ENCODE measurements around the gene CNBD2.
"Not testable (repeated sequence)": the region's sequence is repeated elsewhere in the genome, so short reads cannot be mapped to it uniquely, and the experiment has no call there.

CNBD2 gene

DNA sequence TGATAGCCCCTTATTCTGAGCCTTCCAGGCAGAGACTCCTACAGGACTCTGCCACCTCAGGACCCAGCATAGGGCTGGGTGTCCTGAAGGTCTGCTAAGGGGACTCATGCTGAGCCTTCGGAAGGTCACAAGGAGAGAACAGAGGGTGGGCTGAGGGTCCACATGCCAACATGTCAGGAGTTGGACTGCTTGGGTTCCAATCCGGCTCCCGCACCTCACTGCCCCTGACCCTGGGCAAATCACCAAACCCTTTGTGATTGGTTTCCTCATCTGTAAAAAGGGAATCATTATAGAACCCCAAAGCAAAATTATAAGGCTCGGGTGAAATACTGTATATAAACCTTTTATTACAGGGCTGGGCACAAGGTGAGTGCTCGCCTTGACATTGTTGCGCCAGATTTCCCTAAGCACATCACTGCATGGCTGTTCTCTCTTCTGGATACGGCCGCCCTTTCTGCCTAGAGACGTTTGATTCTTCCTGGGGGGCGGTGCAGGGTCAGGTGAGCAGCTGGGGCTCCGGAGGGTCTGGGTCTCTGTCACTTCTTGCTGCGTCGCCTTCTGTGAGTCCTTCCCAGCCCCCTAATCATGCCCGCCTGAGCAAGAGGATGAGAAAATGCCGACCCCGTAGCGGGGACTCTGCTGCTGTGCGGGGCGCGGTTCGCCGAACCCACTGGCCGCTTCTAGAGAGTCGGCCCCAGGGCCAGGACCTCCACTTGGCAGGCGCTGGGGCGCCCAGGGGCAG, 95.7 kb downstream of the CNBD2 start:
- no peak for DNase-seq (ENCODE audit: low spot score)

DNA sequence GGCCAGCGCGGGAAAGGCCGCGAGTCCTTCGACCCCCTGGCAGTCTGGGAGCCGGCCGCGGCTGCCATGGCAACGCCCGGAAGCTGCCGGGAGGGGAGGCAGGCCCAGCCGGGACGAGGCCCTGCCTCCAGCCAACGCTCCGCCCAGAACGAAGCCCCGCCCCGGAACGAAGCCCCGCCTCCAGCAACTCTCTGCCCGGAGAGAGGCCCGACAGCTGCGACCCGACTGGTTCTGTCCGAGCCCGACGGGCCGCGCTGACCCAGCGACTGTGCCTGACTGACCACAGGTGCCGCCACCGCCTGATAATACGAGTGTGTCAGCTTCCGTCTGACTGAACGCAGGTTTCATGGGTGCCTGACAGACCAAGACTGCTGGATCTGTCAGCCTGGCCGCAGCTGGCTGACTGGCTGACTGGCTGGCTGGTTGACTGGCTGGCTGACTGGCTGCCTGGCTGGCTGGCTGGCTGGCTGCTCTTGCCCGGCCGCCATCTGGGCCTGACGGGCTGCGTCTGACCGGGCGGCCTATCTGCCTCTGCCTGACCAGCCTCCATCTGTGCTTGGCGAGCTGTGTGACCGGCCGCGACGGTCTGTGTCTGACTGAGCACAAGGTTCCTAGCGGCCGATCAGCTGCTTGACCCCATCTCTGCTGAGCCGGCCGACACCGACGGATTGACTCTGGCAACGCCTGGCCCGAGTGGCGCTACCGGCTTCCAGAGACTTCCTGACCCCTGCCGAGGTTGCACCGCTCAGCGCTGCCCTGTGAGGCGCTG, 96.5 kb downstream of the CNBD2 start:
- peak; percentile 97 for DNase-seq (ENCODE audit: low spot score)

DNA sequence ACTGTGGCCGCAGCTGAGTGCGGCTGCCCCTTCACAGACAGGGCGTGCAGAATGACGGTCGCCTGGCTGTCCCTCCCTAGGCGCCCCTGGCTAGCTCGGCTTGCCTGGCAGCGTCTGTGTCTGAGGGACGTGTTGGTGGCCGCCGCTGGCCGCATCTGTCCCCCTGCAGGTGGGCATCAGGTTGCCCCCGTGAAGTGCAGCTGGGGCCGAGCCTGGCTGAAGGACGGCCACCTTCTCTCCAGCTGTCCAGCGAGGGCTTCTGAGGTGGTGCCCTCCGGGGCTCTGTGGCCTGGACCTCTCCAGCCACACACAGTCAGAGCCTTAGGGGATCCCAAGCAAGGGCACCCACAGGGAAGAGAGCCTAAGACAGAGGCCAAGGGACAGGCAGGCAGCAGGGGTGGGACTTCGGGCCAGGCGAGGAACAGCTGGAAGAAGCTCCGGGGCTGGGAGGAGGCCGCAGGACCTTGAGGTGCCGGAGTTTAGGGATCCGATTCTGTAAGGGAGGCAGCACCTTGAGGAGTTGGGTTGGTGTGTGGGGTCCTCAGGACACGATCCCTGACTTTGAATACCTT, 97.1 kb downstream of the CNBD2 start:
- no peak for DNase-seq (ENCODE audit: low spot score)

DNA sequence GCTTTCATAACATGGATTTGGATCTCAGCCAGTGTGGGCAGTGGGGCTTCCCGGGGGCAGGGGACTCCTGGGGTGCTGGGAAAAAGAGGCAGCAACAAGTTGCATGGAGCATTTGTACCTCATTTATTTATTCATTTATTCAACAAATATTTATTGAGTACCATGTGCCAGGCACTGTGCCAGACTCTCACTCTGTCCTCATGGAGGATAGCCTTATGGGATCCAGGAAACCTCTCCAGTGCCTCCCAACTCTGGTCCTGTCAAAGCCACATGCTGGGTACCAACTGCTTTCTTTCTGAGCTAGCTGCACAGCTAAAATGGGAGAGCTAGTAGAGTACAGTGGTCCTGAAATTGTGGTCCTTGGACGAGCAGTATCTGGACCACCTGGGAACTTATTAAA, 98.4 kb downstream of the CNBD2 start:
- no peak for DNase-seq (ENCODE audit: low spot score)

DNA sequence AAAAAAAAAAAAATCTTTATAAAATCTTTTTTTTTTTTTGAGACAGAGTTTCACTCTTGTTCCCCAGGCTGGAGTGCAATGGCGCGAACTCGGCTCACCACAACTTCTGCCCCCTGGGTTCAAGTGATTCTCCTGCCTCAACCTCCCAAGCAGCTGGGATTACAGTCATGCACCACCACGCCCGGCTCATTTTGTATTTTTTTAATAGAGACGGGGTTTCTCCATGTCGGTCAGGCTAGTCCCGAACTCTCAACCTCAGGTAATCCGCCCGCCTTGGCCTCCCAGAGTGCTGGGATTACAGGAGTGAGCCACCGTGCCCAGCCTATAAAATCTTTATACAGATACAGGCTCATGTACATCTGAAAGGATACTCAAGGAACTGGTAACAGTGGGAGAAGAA, 100.1 kb downstream of the CNBD2 start:
- not testable (repeated sequence) for DNase-seq (ENCODE audit: low spot score)

DNA sequence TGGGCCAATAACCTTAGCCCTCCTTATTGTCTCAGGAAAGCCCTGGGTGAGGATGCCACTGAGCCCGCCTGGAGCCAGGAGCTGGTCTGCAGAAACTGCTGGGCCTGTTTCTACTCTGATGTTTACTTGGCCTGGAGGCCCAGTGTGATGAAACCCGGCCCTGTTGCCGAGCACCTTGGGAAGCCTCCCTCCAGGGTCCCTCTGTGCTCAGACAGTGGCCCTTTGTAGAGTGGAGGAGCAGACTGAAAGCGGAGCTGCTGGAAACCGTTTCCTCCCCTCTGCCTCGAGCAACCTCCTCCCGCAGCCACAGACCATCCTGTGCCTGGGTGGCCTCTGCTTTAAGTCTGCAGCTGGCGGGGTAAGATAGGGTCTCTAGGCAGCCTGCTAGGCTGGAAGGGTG, 102.1 kb downstream of the CNBD2 start:
- DNase-seq (ENCODE audit: low spot score): no peak

DNA sequence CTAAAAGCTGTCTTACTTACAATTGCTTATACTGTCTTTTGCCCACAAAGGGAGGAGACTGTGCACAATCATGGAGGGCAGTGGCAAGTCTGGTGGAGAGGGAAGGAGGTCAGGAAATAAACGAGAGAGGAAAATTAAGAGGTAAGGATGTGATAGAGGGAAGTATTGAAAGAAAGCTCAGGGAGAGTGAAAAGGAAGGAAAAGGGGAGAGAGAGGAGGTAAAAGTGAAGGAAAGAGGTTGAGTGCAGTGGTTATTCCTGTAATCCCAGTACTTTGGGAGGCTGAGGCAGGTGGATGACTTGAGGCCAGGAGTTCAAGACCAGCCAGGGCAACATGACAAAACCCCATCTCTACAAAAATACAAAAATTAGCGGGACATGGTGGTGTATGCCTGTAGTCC, 103.5 kb downstream of the CNBD2 start:
- no peak for DNase-seq (ENCODE audit: low spot score)

DNA sequence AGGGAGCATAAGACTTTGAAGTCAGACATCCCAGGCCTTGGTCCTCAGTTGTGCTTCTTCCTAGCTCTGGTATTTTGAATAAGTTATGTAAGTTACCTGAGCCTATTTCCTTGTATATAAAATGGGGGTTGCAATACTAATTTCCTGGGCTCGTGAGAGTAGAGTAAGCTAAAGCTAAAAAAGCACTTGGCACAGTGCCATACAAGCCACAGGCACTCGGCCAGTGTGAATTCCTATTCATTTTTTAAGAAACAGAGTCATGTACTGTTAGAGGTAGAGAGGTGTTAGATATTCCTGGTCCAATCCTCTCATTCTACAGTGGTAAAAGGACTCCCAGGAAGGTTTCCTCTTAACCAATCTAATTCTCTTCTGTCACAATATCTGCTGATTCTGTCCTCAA, 106.6 kb downstream of the CNBD2 start:
- no peak for DNase-seq (ENCODE audit: low spot score)

DNA sequence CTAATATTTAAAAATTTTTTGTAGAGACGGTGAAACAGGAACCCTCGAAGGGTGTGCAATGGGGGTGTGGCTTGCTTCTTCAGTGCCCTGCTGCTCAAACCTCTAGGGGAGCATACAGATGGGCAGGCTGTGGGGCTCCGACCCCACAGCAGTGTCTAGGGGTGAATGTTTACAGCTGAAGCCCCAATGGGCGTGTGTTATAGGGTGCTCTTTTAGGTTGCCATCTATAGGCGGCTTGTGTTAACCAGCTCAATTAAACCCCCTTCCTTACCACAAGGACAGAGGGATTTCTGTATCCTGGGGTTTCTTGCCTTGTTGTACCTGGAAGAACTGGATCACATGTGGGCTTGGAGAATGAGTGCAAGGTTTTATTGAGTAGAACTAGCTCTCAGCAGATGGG, 109.4 kb downstream of the CNBD2 start:
- DNase-seq (ENCODE audit: low spot score): not testable (repeated sequence)

DNA sequence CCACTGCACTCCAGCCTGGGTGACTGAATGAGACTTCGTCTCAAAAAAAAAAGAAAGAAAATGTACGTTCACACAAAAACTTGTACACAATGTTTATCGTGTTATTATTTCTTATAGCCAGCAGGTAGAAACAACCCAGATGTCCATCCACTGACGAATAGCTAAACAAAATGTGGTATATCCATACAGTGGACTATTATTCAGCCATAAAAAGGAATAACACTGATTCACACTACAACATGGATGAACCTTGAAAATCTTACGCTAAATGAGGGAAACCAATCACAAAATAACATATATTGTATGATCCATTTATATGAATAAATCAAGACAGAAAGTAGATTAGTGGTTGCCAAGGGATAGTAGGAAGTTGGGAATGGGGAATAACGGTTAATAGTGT, 111.1 kb downstream of the CNBD2 start:
- DNase-seq (ENCODE audit: low spot score): no peak

DNA sequence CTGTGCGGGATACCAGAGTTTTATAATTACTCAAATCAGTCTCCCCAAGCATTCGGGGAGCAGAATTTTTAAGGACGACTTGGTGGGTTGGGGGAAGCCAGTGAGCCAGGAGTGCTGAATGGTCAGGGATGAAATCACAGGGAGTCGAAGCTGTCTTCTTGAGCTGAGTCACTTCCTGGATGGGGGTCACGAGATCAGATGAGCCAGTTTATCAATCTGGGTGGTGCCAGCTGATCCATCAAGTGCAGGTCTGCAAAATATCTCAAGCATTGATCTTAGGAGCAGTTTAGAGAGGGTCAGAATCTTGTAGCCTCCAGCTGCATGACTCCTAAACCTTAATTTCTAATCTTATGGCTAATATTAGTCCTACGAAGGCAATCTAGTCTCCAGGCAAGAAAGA, 111.6 kb downstream of the CNBD2 start:
- DNase-seq (ENCODE audit: low spot score): not testable (repeated sequence)

Measured in D341Med (cell line).